Measurements from ENCODE around the gene DPY19L3.
A peak's percentile ranks its signal among the peaks of the same experiment; 100 is the strongest.

Gene DPY19L3

GRCh38 chr19:32396046-32396652 is 9.4 kb upstream of the DPY19L3 start:
- no peak overlapping the region for H3K4me3 ChIP-seq (ENCODE audit: low read depth in 1 of 2, low read length in 2 of 2)
- H3K4me1 ChIP-seq (ENCODE audit: control insufficient read depth in 1 of 2, insufficient read depth in 2 of 2, low read length in 2 of 2), result no peaks in the 10 kb centered on the region
- H3K36me3 ChIP-seq (ENCODE audit: control insufficient read depth in 1 of 2, insufficient read depth in 2 of 2, low read length in 2 of 2), result no peaks in the 10 kb centered on the region
- H3K27ac ChIP-seq (ENCODE audit: low read length), result no peak overlapping the region
- H3K9me3 ChIP-seq (ENCODE audit: control insufficient read depth in 1 of 2, low read length in 2 of 2), result no peaks in the 10 kb centered on the region
- no peaks in the 10 kb centered on the region for H3K27me3 ChIP-seq (ENCODE audit: low read depth, low read length)

DNA sequence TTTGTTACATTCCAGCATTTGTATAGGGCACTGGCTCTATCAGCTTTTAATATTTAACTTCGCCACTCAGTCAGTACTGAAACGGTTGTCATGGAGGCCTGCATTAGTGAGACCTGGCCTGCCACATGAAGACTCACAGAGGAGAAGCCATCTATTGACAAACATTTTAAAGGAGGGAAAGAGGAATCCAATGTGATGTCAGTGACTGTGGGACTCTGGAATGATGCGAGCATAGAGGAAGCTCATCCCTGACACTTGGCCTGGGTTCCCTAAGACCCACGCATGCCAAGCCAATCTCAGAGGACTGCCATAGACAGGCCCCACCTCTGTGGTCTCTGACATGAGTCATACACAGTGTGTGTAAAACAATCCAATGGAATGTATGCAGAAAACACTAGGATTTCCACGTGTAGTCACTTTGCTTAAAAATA is 7.9 kb upstream of the DPY19L3 start:
- H3K4me3 ChIP-seq (ENCODE audit: low read depth in 1 of 2, low read length in 2 of 2), result no peak overlapping the region
- H3K27ac ChIP-seq (ENCODE audit: low read length), result no peak overlapping the region
- H3K27me3 ChIP-seq (ENCODE audit: low read depth, low read length), result no peaks in the 10 kb centered on the region
- no peaks in the 10 kb centered on the region for H3K4me1 ChIP-seq (ENCODE audit: control insufficient read depth in 1 of 2, insufficient read depth in 2 of 2, low read length in 2 of 2)
- no peaks in the 10 kb centered on the region for H3K36me3 ChIP-seq (ENCODE audit: control insufficient read depth in 1 of 2, insufficient read depth in 2 of 2, low read length in 2 of 2)
- no peaks in the 10 kb centered on the region for H3K9me3 ChIP-seq (ENCODE audit: control insufficient read depth in 1 of 2, low read length in 2 of 2)

DNA sequence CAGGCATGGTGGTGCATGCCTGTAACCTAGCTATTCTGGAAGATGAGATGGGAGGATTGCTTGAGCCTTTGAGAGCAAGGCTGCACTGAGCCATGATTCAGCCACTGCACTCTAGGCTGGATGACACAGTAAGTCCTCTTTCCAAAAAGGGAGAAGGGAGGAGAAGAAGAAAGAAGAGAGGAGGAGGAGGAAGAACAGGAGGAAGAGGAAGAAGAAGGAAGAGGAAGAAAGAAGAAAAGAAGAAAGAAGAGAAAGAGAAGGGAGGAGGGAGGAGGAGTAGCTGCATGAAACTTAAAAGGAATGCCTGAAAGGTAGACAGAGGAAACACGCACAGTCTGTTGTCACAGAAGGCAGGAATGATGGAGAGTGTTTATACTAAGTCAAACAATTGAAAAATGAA is 3.6 kb upstream of the DPY19L3 start:
- Histone ChIP-seq H3K27ac (ENCODE audit: low read length) (no peak overlapping the region), H3K27me3 (ENCODE audit: low read depth, low read length) (no peaks in the 10 kb centered on the region), H3K4me3 (ENCODE audit: low read depth in 1 of 2, low read length in 2 of 2) (no peak overlapping the region), H3K4me1 (ENCODE audit: control insufficient read depth in 1 of 2, insufficient read depth in 2 of 2, low read length in 2 of 2) (peaks cover 4 to 16% of the 10 kb centered on the region in 2 donors), H3K9me3 (ENCODE audit: control insufficient read depth in 1 of 2, low read length in 2 of 2) (no peaks in the 10 kb centered on the region), H3K36me3 (ENCODE audit: control insufficient read depth in 1 of 2, insufficient read depth in 2 of 2, low read length in 2 of 2) (peaks cover 0 to 3% of the 10 kb centered on the region in 2 donors)

GRCh38 chr19:32403291-32403995 is 2.1 kb upstream of the DPY19L3 start:
- Histone ChIP-seq H3K27ac (ENCODE audit: low read length) (no peak overlapping the region), H3K4me3 (ENCODE audit: low read depth in 1 of 2, low read length in 2 of 2) (no peak overlapping the region), H3K4me1 (ENCODE audit: control insufficient read depth in 1 of 2, insufficient read depth in 2 of 2, low read length in 2 of 2) (peaks cover 4 to 18% of the 10 kb centered on the region in 2 donors), H3K9me3 (ENCODE audit: control insufficient read depth in 1 of 2, low read length in 2 of 2) (no peaks in the 10 kb centered on the region), H3K36me3 (ENCODE audit: control insufficient read depth in 1 of 2, insufficient read depth in 2 of 2, low read length in 2 of 2) (peaks cover 0 to 3% of the 10 kb centered on the region in 2 donors), H3K27me3 (ENCODE audit: low read depth, low read length) (no peaks in the 10 kb centered on the region)

GRCh38 chr19:32404213-32404932 is 1.2 kb upstream of the DPY19L3 start:
- no peaks in the 10 kb centered on the region for H3K27me3 ChIP-seq (ENCODE audit: low read depth, low read length)
- H3K27ac ChIP-seq (ENCODE audit: low read length), result peak overlapping the region; percentile 95
- no peaks in the 10 kb centered on the region for H3K9me3 ChIP-seq (ENCODE audit: control insufficient read depth in 1 of 2, low read length in 2 of 2)

GRCh38 chr19:32404933-32405430 is 588 bp upstream of the DPY19L3 start:
- Histone ChIP-seq H3K4me1 (ENCODE audit: control insufficient read depth in 1 of 2, insufficient read depth in 2 of 2, low read length in 2 of 2) (peaks cover 4 to 18% of the 10 kb centered on the region in 2 donors), H3K27me3 (ENCODE audit: low read depth, low read length) (no peaks in the 10 kb centered on the region), H3K36me3 (ENCODE audit: control insufficient read depth in 1 of 2, insufficient read depth in 2 of 2, low read length in 2 of 2) (peaks cover 6 to 10% of the 10 kb centered on the region in 2 donors), H3K27ac (ENCODE audit: low read length) (peak overlapping the region; percentile 95), H3K4me3 (ENCODE audit: low read depth in 1 of 2, low read length in 2 of 2) (peak overlapping the region; percentile 76 to 83), H3K9me3 (ENCODE audit: control insufficient read depth in 1 of 2, low read length in 2 of 2) (no peaks in the 10 kb centered on the region)

More at GRCh38 chr19:32404213-32404932, 1.2 kb upstream of the DPY19L3 start:
- Histone ChIP-seq H3K36me3 (ENCODE audit: control insufficient read depth in 1 of 2, insufficient read depth in 2 of 2, low read length in 2 of 2) (peaks cover 4 to 6% of the 10 kb centered on the region in 2 donors), H3K4me3 (ENCODE audit: low read depth in 1 of 2, low read length in 2 of 2) (peak overlapping the region; percentile 76 to 83), H3K4me1 (ENCODE audit: control insufficient read depth in 1 of 2, insufficient read depth in 2 of 2, low read length in 2 of 2) (peaks cover 4 to 18% of the 10 kb centered on the region in 2 donors)

- Histone ChIP-seq H3K36me3 (ENCODE audit: control insufficient read depth in 1 of 2, insufficient read depth in 2 of 2, low read length in 2 of 2) (peaks cover 6 to 11% of the 10 kb centered on the region in 2 donors), H3K27ac (ENCODE audit: low read length) (peak overlapping the region; percentile 77), H3K9me3 (ENCODE audit: control insufficient read depth in 1 of 2, low read length in 2 of 2) (no peaks in the 10 kb centered on the region), H3K4me1 (ENCODE audit: control insufficient read depth in 1 of 2, insufficient read depth in 2 of 2, low read length in 2 of 2) (peaks cover 4 to 18% of the 10 kb centered on the region in 2 donors), H3K27me3 (ENCODE audit: low read depth, low read length) (no peaks in the 10 kb centered on the region), H3K4me3 (ENCODE audit: low read depth in 1 of 2, low read length in 2 of 2) (peak overlapping the region; percentile 68 to 83)
Measured at GRCh38 chr19:32406161-32407003, 812 bp downstream of the DPY19L3 start.

DNA sequence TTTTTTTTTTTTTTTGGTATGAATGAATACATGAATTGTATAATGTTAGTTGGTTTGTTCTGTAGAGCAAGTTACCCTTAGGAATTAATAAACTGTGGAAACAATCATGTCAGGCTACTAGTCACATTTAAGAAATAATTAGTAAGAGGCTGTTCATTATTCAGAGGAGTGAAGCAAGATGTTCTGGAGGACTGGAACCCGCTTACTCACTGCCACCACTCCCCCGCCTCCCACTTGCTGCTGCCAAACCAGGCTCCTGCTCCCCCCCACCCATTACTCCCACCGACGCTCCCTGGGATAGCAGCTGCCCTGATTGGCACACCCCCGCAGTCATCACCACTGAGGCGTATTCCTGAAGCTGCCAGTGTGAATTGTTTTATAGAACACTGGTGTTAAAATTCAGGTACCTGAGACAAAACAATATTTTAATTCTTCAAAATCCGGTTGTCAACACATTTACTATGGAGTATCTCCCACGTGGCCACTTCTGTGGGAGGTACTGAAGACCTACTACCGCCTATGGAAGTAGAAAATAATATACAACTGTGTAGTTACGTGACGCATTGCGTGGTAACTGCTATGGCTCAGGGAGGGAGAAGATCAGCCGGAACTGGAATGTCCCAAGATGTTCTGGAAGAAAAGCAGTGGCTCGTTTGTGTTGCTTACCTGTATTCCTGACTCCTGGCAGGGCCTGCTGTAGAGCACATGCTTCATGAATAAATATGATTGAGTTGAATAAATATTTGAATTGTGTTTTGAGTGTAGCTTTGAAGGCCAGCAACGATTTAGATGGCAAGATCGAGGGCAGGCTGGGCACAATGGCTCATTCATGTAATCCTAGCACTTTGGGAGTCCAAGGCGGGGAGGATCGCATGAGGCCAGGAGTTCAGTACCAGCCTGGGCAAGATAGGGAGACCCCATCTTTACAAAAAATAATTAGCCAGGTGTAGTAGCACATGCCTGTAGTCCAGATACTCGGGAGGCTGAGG is 1.7 kb downstream of the DPY19L3 start:
- no peaks in the 10 kb centered on the region for H3K9me3 ChIP-seq (ENCODE audit: control insufficient read depth in 1 of 2, low read length in 2 of 2)
- H3K4me3 ChIP-seq (ENCODE audit: low read depth in 1 of 2, low read length in 2 of 2), result peak overlapping the region; percentile 68 to 83
- peak overlapping the region; percentile 77 for H3K27ac ChIP-seq (ENCODE audit: low read length)
- no peaks in the 10 kb centered on the region for H3K27me3 ChIP-seq (ENCODE audit: low read depth, low read length)
- H3K4me1 ChIP-seq (ENCODE audit: control insufficient read depth in 1 of 2, insufficient read depth in 2 of 2, low read length in 2 of 2), result peaks cover 4 to 18% of the 10 kb centered on the region in 2 donors
- H3K36me3 ChIP-seq (ENCODE audit: control insufficient read depth in 1 of 2, insufficient read depth in 2 of 2, low read length in 2 of 2), result peaks cover 9 to 16% of the 10 kb centered on the region in 2 donors

DNA sequence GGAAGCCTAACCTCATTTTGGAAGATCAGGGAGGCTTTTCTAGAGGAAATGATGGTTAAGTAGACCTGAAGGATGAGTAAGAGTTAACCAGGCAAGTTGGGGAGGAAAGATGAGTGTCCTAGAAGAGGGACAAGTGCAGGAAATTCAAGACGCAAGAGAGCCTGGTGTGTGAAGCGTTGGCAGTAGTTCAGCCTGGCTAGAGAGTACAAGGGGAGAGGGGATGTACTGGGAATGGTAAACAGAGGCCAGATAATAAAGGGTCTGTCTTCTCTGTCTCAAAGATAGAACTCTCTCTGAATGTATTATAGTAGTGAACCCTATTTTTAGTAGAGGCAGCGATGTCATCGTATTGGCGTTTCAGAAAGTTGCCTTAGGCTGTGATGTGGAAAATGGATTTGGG is 9.7 kb downstream of the DPY19L3 start:
- Histone ChIP-seq H3K9me3 (ENCODE audit: control insufficient read depth in 1 of 2, low read length in 2 of 2) (no peaks in the 10 kb centered on the region), H3K4me1 (ENCODE audit: control insufficient read depth in 1 of 2, insufficient read depth in 2 of 2, low read length in 2 of 2) (no peaks in the 10 kb centered on the region), H3K4me3 (ENCODE audit: low read depth in 1 of 2, low read length in 2 of 2) (no peak overlapping the region), H3K27me3 (ENCODE audit: low read depth, low read length) (no peaks in the 10 kb centered on the region), H3K27ac (ENCODE audit: low read length) (no peak overlapping the region), H3K36me3 (ENCODE audit: control insufficient read depth in 1 of 2, insufficient read depth in 2 of 2, low read length in 2 of 2) (peaks cover 14 to 18% of the 10 kb centered on the region in 2 donors)

- H3K36me3 ChIP-seq (ENCODE audit: control insufficient read depth in 1 of 2, insufficient read depth in 2 of 2, low read length in 2 of 2), result peaks cover 14 to 18% of the 10 kb centered on the region in 2 donors
- H3K4me3 ChIP-seq (ENCODE audit: low read depth in 1 of 2, low read length in 2 of 2), result no peak overlapping the region
- H3K9me3 ChIP-seq (ENCODE audit: control insufficient read depth in 1 of 2, low read length in 2 of 2), result no peaks in the 10 kb centered on the region
- H3K4me1 ChIP-seq (ENCODE audit: control insufficient read depth in 1 of 2, insufficient read depth in 2 of 2, low read length in 2 of 2), result no peaks in the 10 kb centered on the region
- no peaks in the 10 kb centered on the region for H3K27me3 ChIP-seq (ENCODE audit: low read depth, low read length)
- H3K27ac ChIP-seq (ENCODE audit: low read length), result no peak overlapping the region
Measured at GRCh38 chr19:32415669-32416068, 10.1 kb downstream of the DPY19L3 start.

Measured in muscle layer of duodenum (tissue), 2 donors.